Aorta (tissue), 5 donors: ENCODE results near the gene NDUFC1. TPM values are rescaled to one million over a fixed set of nuclear protein-coding genes. Genes with fewer than 3 reads are reported as not detected.

Source experiments
- ATAC-seq: fragments of 200-7000 bp; cut with Tn5 transposase; one replicate; pipeline ENCODE4 v1.9.1; 2022; ENCODE audit warnings: moderate library complexity; ENCODE audit not compliant: low FRiP score
- DNase-seq, 2 donors: peaks; one replicate each; pipeline ENCODE4 v3.0.0-alpha.2; 2020
- H3K27ac ChIP-seq, 2 donors: one replicate each; pipeline ENCODE4 v1.5.1; 2013; ENCODE audit warnings: low read length in 2 of 2, mild to moderate bottlenecking in 2 of 2, moderate library complexity in 2 of 2, control low read depth in 1 of 2, inconsistent platforms in 1 of 2, low read depth in 1 of 2
- H3K27me3 ChIP-seq, 2 donors: one replicate each; pipeline ENCODE4 v1.6.1; 2013; ENCODE audit warnings: control low read depth in 1 of 2, low read length in 1 of 2, mild to moderate bottlenecking in 1 of 2, moderate library complexity in 1 of 2; ENCODE audit not compliant: insufficient read depth in 2 of 2, control insufficient read depth in 1 of 2
- H3K36me3 ChIP-seq, 2 donors: one replicate each; pipeline ENCODE4 v1.6.1; 2013; ENCODE audit warnings: control low read depth in 1 of 2, low read length in 1 of 2, mild to moderate bottlenecking in 1 of 2; ENCODE audit not compliant: insufficient read depth in 2 of 2, control insufficient read depth in 1 of 2
- H3K4me1 ChIP-seq, 2 donors: one replicate each; pipeline ENCODE4 v1.6.1; 2013; ENCODE audit warnings: low read length in 2 of 2, control low read depth in 1 of 2, mild to moderate bottlenecking in 1 of 2, moderate library complexity in 1 of 2; ENCODE audit not compliant: insufficient read depth in 2 of 2, control insufficient read depth in 1 of 2
- H3K4me3 ChIP-seq, 2 donors: one replicate each; pipeline ENCODE4 v1.5.1; 2013; ENCODE audit warnings: low read length in 2 of 2, control low read depth in 1 of 2, mild to moderate bottlenecking in 1 of 2
- H3K9me3 ChIP-seq: one replicate; pipeline ENCODE4 v1.6.1; 2013; ENCODE audit warnings: mild to moderate bottlenecking, low read length; ENCODE audit not compliant: control insufficient read depth
- WGBS, 2 donors: extraction: QIAGEN DNeasy Blood & Tissue Kit; methylation state at CpG; one replicate each; pipeline ENCODE4 v1.1.7; 2013; 5-methylcytosine and 5-hydroxymethylcytosine counted together
- intact Hi-C, 2 donors: fragments of 100-400 bp; cut with DNase I; formaldehyde crosslinking; loops; one replicate each; pipeline versions ENCODE4 v1.14.2 to v1.15.0; 2022
- polyA plus RNA-seq, 2 donors: library from polyadenylated mRNA; stranded (reverse); fragments of 200-250 nt; gene quantifications; one replicate each; pipeline ENCODE4 v1.2.3, GENCODE V29; 2013
- total RNA-seq, 2 donors: library from RNA; stranded (reverse); fragmentation: NEBNext Ultra II Directional; extraction: Animal tissue kit (Norgen Biotek cat#: 25700); gene quantifications; one replicate each; pipeline ENCODE4 v1.2.1, GENCODE V29; 2021
- donor health status: healthy with polysubstance abuse.
- donor health status: Bipolar disorder and iron deficiency.
- donor health status: DM: no; HTN: no; CAD: no.
- donor health status: DM: no; HTN: no; CAD: no.
- donor health status: DM: yes; HTN: yes; CAD: no.

Gene NDUFC1
- total and polyA plus RNA-seq, 4 donors = 38.8 to 104 (median 68.8) TPM

GRCh38 chr4:139247700-139248238 lies 54.5 kb downstream of the NDUFC1 start:
- H3K9me3 ChIP-seq = no peaks in the 10 kb centered on the region
- intact Hi-C loops = no loop called here
- peaks cover 3% of the 10 kb centered on the region in 2 donors for H3K4me1 ChIP-seq
- H3K4me3 ChIP-seq = no peak overlapping the region
- H3K36me3 ChIP-seq = no peaks in the 10 kb centered on the region
- H3K27ac ChIP-seq = no peak overlapping the region
- 21 to 31% methylated on average over 4 of the region's 4 CpGs for WGBS, 2 donors
- H3K27me3 ChIP-seq = no peaks in the 10 kb centered on the region
- DNase-seq (no peak), ATAC-seq (no peak)

GRCh38 chr4:139247241-139247640 lies 55.0 kb downstream of the NDUFC1 start:
- no peaks in the 10 kb centered on the region for H3K9me3 ChIP-seq
- H3K4me3 ChIP-seq = no peak overlapping the region
- DNase-seq (no peak), ATAC-seq (no peak)
- intact Hi-C loops = no loop called here
- peaks cover 3% of the 10 kb centered on the region in 2 donors for H3K4me1 ChIP-seq
- no peaks in the 10 kb centered on the region for H3K27me3 ChIP-seq
- no peak overlapping the region for H3K27ac ChIP-seq
- no peaks in the 10 kb centered on the region for H3K36me3 ChIP-seq

GRCh38 chr4:139246166-139246565 lies 56.1 kb downstream of the NDUFC1 start:
- H3K4me1 ChIP-seq = peaks cover 3% of the 10 kb centered on the region in 2 donors
- no peaks in the 10 kb centered on the region for H3K36me3 ChIP-seq
- H3K9me3 ChIP-seq = no peaks in the 10 kb centered on the region
- WGBS, 2 donors = 35 to 42% methylated on average over 3 of the region's 3 CpGs
- DNase-seq = no peak
- H3K4me3 ChIP-seq = no peak overlapping the region
- intact Hi-C loops = no loop called here
- H3K27ac ChIP-seq = peak overlapping the region in 1 of 2 donors; percentile 71
- ATAC-seq = no peak
- no peaks in the 10 kb centered on the region for H3K27me3 ChIP-seq

- Histone ChIP-seq H3K9me3 (no peaks in the 10 kb centered on the region), H3K4me3 (no peak overlapping the region), H3K4me1 (peaks cover 3% of the 10 kb centered on the region in 2 donors), H3K27ac (peak overlapping the region in 1 of 2 donors; percentile 33), H3K27me3 (no peaks in the 10 kb centered on the region), H3K36me3 (no peaks in the 10 kb centered on the region)
- 3 to 7% methylated on average over 1 of the region's 1 CpG for WGBS, 2 donors
- DNase-seq = no peak
- intact Hi-C loops = no loop called here
- ATAC-seq = no peak
Measured at GRCh38 chr4:139245590-139245989, 56.7 kb downstream of the NDUFC1 start.

- no peak overlapping the region for H3K4me3 ChIP-seq
- H3K36me3 ChIP-seq = no peaks in the 10 kb centered on the region
- peaks cover 3% of the 10 kb centered on the region in 2 donors for H3K4me1 ChIP-seq
- peak in 1 of 2 donors; percentile 57 for DNase-seq
- WGBS, 2 donors = 75 to 76% methylated on average over 12 of the region's 12 CpGs
- peak; percentile 92 for ATAC-seq
- no peaks in the 10 kb centered on the region for H3K27me3 ChIP-seq
- H3K27ac ChIP-seq = peak overlapping the region in 1 of 2 donors; percentile 84
- no peaks in the 10 kb centered on the region for H3K9me3 ChIP-seq
- intact Hi-C loops = loop anchor here (5.0 kb wide), 2 partner anchors 34 to 54 kb away; no protein-coding TSS in a partner anchor
Measured at GRCh38 chr4:139243448-139244365, 58.6 kb downstream of the NDUFC1 start.

- peak overlapping the region in 1 of 2 donors; percentile 57 for H3K27ac ChIP-seq
- no peaks in the 10 kb centered on the region for H3K9me3 ChIP-seq
- ATAC-seq (no peak), DNase-seq (no peak)
- no peak overlapping the region for H3K4me3 ChIP-seq
- H3K27me3 ChIP-seq = no peaks in the 10 kb centered on the region
- WGBS, 2 donors = 70 to 80% methylated on average over 2 of the region's 2 CpGs
- intact Hi-C loops = loop anchor here (5.0 kb wide), 2 partner anchors 35 to 55 kb away; no protein-coding TSS in a partner anchor
- H3K4me1 ChIP-seq = peaks cover under 1 to 3% of the 10 kb centered on the region in 2 donors
- H3K36me3 ChIP-seq = no peaks in the 10 kb centered on the region
Measured at GRCh38 chr4:139242511-139243051, 59.7 kb downstream of the NDUFC1 start.

- Histone ChIP-seq H3K36me3 (no peaks in the 10 kb centered on the region), H3K27ac (no peak overlapping the region), H3K4me1 (peaks cover 0 to 3% of the 10 kb centered on the region in 2 donors), H3K27me3 (no peaks in the 10 kb centered on the region), H3K9me3 (no peaks in the 10 kb centered on the region), H3K4me3 (no peak overlapping the region)
- DNase-seq (no peak), ATAC-seq (no peak)
- intact Hi-C loops = loop anchor here (5.0 kb wide), 2 partner anchors 36 to 56 kb away; no protein-coding TSS in a partner anchor
- WGBS, 2 donors = 96% methylated on average over 12 of the region's 12 CpGs
Measured at GRCh38 chr4:139241784-139242151, 60.5 kb downstream of the NDUFC1 start.

GRCh38 chr4:139241086-139241783 lies 61.0 kb downstream of the NDUFC1 start:
- DNase-seq = no peak
- no peaks in the 10 kb centered on the region for H3K9me3 ChIP-seq
- H3K27ac ChIP-seq = no peak overlapping the region
- no peak for ATAC-seq
- peaks cover 0 to 3% of the 10 kb centered on the region in 2 donors for H3K4me1 ChIP-seq
- no peaks in the 10 kb centered on the region for H3K36me3 ChIP-seq
- H3K27me3 ChIP-seq = no peaks in the 10 kb centered on the region
- 88 to 93% methylated on average over 11 of the region's 11 CpGs for WGBS, 2 donors
- no peak overlapping the region for H3K4me3 ChIP-seq
- intact Hi-C loops = loop anchor here (5.0 kb wide), 2 partner anchors 36 to 56 kb away; no protein-coding TSS in a partner anchor
